HepG2 (cell line): ENCODE results near the gene SLC50A1. TPM values are rescaled to one million over a fixed set of nuclear protein-coding genes. Genes with fewer than 3 reads are reported as not detected.

Experiments
- AGO1 ChIP-seq: fragments of 200-400 bp; formaldehyde crosslinking; IDR thresholded peaks from 2 replicates; pipeline ENCODE4 v1.6.1; 2017; ENCODE audit warnings: mild to moderate bottlenecking, low read depth, low read length, moderate library complexity; ENCODE audit not compliant: poor library complexity, severe bottlenecking
- DRAP1 ChIP-seq: IDR thresholded peaks from 2 replicates; pipeline ENCODE4 v1.6.1; 2016; ENCODE audit warnings: missing genetic modification reagents, missing compliant biosample characterization
- FOXC1 ChIP-seq: sonication (generic); formaldehyde crosslinking; IDR thresholded peaks from 2 replicates; pipeline ENCODE4 v1.8.0; 2022; ENCODE audit warnings: mild to moderate bottlenecking, missing genetic modification reagents, borderline replicate concordance
- IRF9 ChIP-seq: sonication (generic); formaldehyde crosslinking; IDR thresholded peaks from 2 replicates; pipeline ENCODE4 v1.8.0; 2022; ENCODE audit warnings: missing genetic modification reagents, mild to moderate bottlenecking, borderline replicate concordance
- NR1H2 ChIP-seq: sonication (generic); formaldehyde crosslinking; IDR thresholded peaks from 2 replicates; pipeline ENCODE4 v1.8.1; 2022; ENCODE audit warnings: low read depth, missing genetic modification reagents, borderline replicate concordance
- PRDM4 ChIP-seq: sonication (generic); formaldehyde crosslinking; IDR thresholded peaks from 2 replicates; pipeline ENCODE4 v1.9.0; 2021; ENCODE audit warnings: missing genetic modification reagents, borderline replicate concordance
- SAFB2 ChIP-seq: sonication (generic); formaldehyde crosslinking; IDR thresholded peaks from 2 replicates; pipeline ENCODE4 v1.5.1; 2020; ENCODE audit warnings: missing genetic modification reagents, low read depth, mild to moderate bottlenecking, borderline replicate concordance
- SRSF1 ChIP-seq: fragments of 200-400 bp; formaldehyde crosslinking; optimal IDR thresholded peaks from 2 replicates; pipeline ENCODE3; 2017; ENCODE audit warnings: mild to moderate bottlenecking, low read depth, low read length, moderate library complexity
- SRSF9 ChIP-seq: fragments of 200-400 bp; formaldehyde crosslinking; IDR thresholded peaks from 2 replicates; pipeline ENCODE4 v1.6.1; 2018; ENCODE audit warnings: borderline replicate concordance, mild to moderate bottlenecking, low read depth, low read length; ENCODE audit not compliant: insufficient read depth, poor library complexity, severe bottlenecking
- THAP9 ChIP-seq: sonication (generic); formaldehyde crosslinking; IDR thresholded peaks from 2 replicates; pipeline ENCODE4; 2020; ENCODE audit warnings: missing genetic modification reagents, mild to moderate bottlenecking, borderline replicate concordance
- TSC22D2 ChIP-seq: sonication (generic); formaldehyde crosslinking; IDR thresholded peaks from 2 replicates; pipeline ENCODE4 v1.5.1; 2020; ENCODE audit warnings: missing genetic modification reagents, mild to moderate bottlenecking, borderline replicate concordance
- ZBTB26 ChIP-seq: IDR thresholded peaks from 2 replicates; pipeline ENCODE4 v1.6.1; 2016; ENCODE audit warnings: missing compliant biosample characterization, missing genetic modification reagents, borderline replicate concordance
- ZNF20 ChIP-seq: sonication (generic); formaldehyde crosslinking; IDR thresholded peaks from 2 replicates; pipeline ENCODE4 v1.4.0; 2020; ENCODE audit warnings: mild to moderate bottlenecking, moderate library complexity, missing genetic modification reagents
- ZNF430 ChIP-seq: sonication (generic); formaldehyde crosslinking; IDR thresholded peaks from 2 replicates; pipeline ENCODE4 v1.9.0; 2021; ENCODE audit warnings: mild to moderate bottlenecking, missing genetic modification reagents
- ZNF605 ChIP-seq: sonication (generic); formaldehyde crosslinking; IDR thresholded peaks from 2 replicates; pipeline ENCODE4 v1.8.0; 2022; ENCODE audit warnings: mild to moderate bottlenecking, missing genetic modification reagents
- polyA plus RNA-seq, 8 experiments: library from polyadenylated mRNA; depleted of rRNA in 3 of 8; stranded (reverse) in 7 of 8; unstranded in 1 of 8; fragments of >200 nt; fragmentation: Illumina TruSeq in 4 of 8; extraction: Trizol in 4 of 8; gene quantifications; 2 replicates each; pipeline versions ENCODE4 v1.2.1 to v1.2.3, GENCODE V29; 2011 to 2016; ENCODE audit warnings: low read depth in 4 of 8, missing spikeins in 1 of 8, mixed read lengths in 1 of 8; ENCODE audit not compliant: insufficient read depth in 1 of 8
- total RNA-seq, 5 experiments: library from RNA; depleted of rRNA; stranded (reverse); fragments of >200 nt; fragmentation: Illumina TruSeq; extraction: Trizol; gene quantifications; 2 replicates each; pipeline ENCODE4 v1.2.3, GENCODE V29; 2016; ENCODE audit warnings: low read depth in 1 of 5

Gene SLC50A1
- total and polyA plus RNA-seq, 2 of the 13 experiments (the other 11 are each of a cell fraction or from before 2014, with no cell fraction given) = 22.5 to 46.8 TPM

GRCh38 chr1:155139895-155140629 is 4.4 kb downstream of the SLC50A1 start, which contains the start of gene DPM3 (continued):
- TF ChIP-seq IRF9 (CRISPR knock-in tag) = no peak; the same call in 1 of the 2 replicates
- TF ChIP-seq NR1H2 (CRISPR knock-in tag) = no peak
- 0 out of 2 replicates have a peak, but pooled peaks have one; percentile 37 for TF ChIP-seq TSC22D2 (CRISPR knock-in tag)
- peak; percentile 69; the same call in 1 of the 2 replicates for TF ChIP-seq DRAP1 (CRISPR knock-in tag)
- TF ChIP-seq PRDM4 (CRISPR knock-in tag) = 0 out of 2 replicates have a peak, but pooled peaks have one; percentile 42
- TF ChIP-seq AGO1 = peak; percentile 69
- no peak for TF ChIP-seq SRSF9
- no peak for TF ChIP-seq ZNF20
- peak; percentile 96 for TF ChIP-seq ZNF605 (CRISPR knock-in tag)
- peak; percentile 62; the same call in 1 of the 2 replicates for TF ChIP-seq THAP9 (CRISPR knock-in tag)
- TF ChIP-seq ZBTB26 = no peak
- TF ChIP-seq ZNF430 (CRISPR knock-in tag) = peak; percentile 81
- no peak for TF ChIP-seq SAFB2
- peak; percentile 75 for TF ChIP-seq SRSF1
- TF ChIP-seq FOXC1 (CRISPR knock-in tag) = no peak
